ENCODE results near the gene KMT2C.

KMT2C gene

DNA sequence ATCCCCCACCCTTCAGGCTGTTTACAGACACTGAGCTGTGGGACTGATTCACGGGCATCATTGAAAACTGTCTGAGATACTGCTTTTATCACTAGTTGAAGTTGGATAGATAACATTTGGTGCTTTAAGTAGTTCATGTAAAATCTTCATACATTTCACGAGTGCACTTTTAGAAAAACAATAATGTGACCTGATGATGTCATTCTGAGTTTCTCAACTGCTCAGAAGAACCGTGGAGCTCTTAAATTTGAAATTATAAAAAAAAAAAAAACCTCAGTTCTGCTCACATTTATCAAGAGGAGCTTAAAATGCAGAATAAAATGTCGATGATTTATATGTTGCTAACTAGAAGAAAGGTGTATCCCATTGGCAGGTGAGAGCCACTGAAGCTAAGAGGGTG is 328.8 kb downstream of the KMT2C start:
- no peak for DNase-seq (ENCODE audit: low spot score)

- DNase-seq (ENCODE audit: low spot score): no peak
These were observed 330.6 kb downstream of the KMT2C start for GRCh38 chr7:152105205-152105604.

DNA sequence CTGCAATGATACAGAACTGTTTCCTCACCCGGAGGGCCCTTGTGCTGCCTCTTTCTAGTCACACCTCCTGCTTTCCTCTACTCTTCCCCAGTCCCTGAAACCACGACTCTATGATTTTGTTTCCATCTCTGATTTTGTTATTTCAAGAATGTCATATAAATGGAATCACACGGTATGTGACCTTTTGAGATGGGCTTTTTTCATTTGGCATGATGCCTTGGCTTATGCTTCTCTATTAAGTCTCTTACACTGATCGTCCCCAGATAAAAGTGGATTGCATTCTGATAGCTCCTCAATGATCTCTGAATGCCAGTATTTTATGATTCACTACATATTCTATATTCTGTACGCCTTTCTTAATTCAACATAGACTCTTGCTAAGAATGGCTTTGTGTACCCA is 332.1 kb downstream of the KMT2C start:
- no peak for DNase-seq (ENCODE audit: low spot score)

GRCh38 chr7:152103066-152103465 is 332.7 kb downstream of the KMT2C start:
- DNase-seq (ENCODE audit: low spot score): no peak

DNA sequence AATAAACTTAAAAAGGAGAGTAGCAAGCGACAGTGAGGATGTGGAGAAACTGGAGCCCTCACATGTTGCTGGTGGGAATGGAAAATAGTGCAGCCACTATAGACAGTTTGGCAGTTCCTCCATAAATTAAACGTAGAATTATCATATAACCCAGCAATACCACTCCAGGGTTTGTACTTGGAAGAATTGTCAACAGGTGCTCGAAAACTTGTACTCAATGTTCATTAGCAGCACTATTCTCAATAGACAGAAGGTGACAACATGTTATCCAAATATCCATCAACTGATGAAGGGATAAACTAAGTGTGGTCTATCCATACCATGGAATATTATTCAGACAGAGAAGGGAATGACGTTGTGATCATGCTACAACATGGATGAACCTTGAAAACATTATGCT is 338.5 kb downstream of the KMT2C start:
- DNase-seq (ENCODE audit: low spot score): no peak

- no peak for DNase-seq (ENCODE audit: low spot score)
These were observed 340.0 kb downstream of the KMT2C start for GRCh38 chr7:152095771-152096170.

GRCh38 chr7:152093717-152094116 is 342.1 kb downstream of the KMT2C start:
- DNase-seq (ENCODE audit: low spot score): no peak

DNA sequence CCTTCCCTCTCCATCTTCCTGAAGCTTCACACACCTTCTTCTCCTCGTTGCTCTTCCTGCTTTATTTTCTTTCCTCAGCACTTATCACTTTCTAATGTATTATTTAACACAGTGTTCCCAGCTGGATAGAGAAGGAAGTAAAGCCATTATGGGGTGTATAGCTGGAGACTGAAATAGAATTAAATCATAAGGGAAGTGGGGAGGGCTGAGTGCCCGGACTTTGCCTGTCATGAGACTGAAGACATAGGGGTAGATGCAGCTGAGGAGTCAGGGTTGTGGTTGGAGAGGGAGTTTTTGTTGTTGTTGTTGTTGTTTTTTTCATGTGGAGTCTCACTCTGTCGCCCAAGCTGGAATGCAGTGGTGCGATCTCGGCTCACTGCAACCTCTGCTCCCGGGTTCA is 345.1 kb downstream of the KMT2C start:
- DNase-seq (ENCODE audit: low spot score): no peak

GRCh38 chr7:152089183-152089582 is 346.6 kb downstream of the KMT2C start:
- DNase-seq (ENCODE audit: low spot score): no peak

DNA sequence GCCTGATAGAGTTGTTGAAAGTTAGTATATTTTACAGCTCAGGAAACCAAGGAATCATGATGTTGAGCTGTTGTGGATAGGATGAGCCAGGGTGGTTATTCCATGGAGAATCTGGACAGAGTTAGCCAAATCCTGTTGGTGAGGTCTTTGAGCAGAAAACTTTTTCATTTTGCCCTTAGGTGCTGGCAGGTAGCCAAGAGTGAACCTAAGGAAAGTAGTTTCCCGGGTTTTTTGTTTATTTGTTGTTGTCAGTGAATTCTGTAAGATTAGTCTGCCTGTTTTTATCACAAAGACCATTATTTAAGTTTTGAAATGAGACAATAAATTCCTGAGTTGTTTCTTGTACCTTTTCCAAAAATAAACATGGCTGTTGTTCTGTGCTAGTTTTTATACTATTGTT is 349.3 kb downstream of the KMT2C start:
- DNase-seq (ENCODE audit: low spot score): no peak

GRCh38 chr7:152085131-152085530 is 350.7 kb downstream of the KMT2C start:
- DNase-seq (ENCODE audit: low spot score): no peak
